DND-41 (cell line): Measurements from ENCODE around the gene GATB.
A peak's percentile ranks its signal among the peaks of the same experiment; 100 is the strongest.

Source experiments
- ATAC-seq: fragments of 200-7000 bp; cut with Tn5 transposase; 3 replicates; pipeline ENCODE4 v1.9.1; 2021; ENCODE audit warnings: low read depth; ENCODE audit not compliant: insufficient read depth
- DNase-seq: peaks from one replicate; pipeline ENCODE4 v3.0.0-alpha.2; 2020
- H2AFZ ChIP-seq: 2 replicates; pipeline ENCODE4 v1.6.0; 2012; ENCODE audit warnings: low read depth, low read length
- H3K27ac ChIP-seq: 2 replicates; pipeline ENCODE4 v1.5.1; 2012; ENCODE audit warnings: low read length, inconsistent platforms
- H3K27me3 ChIP-seq: fragments of 200-600 bp; sonication (generic); 2 replicates; pipeline ENCODE4 v1.6.0; 2012; ENCODE audit warnings: low read length, mild to moderate bottlenecking, inconsistent platforms; ENCODE audit not compliant: insufficient read depth, poor library complexity
- H3K36me3 ChIP-seq: 2 replicates; pipeline ENCODE4 v1.5.1; 2012; ENCODE audit warnings: low read length, inconsistent platforms; ENCODE audit not compliant: insufficient read depth
- H3K4me1 ChIP-seq: 2 replicates; pipeline ENCODE4 v1.5.1; 2012; ENCODE audit warnings: mild to moderate bottlenecking, low read length; ENCODE audit not compliant: insufficient read depth
- H3K4me2 ChIP-seq: 2 replicates; pipeline ENCODE4 v1.6.0; 2012; ENCODE audit warnings: mild to moderate bottlenecking, moderate library complexity, low read length, inconsistent platforms; ENCODE audit not compliant: insufficient read depth
- H3K4me3 ChIP-seq, 2 experiments: fragments of 200-600 bp in 1 of 2; shearing (Covaris generic) in 1 of 2; 2 replicates each; pipeline ENCODE4 v1.5.1; 2012 to 2016; ENCODE audit warnings: inconsistent platforms in 2 of 2, low read length in 2 of 2, mild to moderate bottlenecking in 2 of 2, low read depth in 1 of 2, moderate library complexity in 1 of 2
- H3K79me2 ChIP-seq: 2 replicates; pipeline ENCODE4 v1.6.0; 2012; ENCODE audit warnings: low read length, inconsistent platforms; ENCODE audit not compliant: insufficient read depth
- H3K9ac ChIP-seq: 2 replicates; pipeline ENCODE4 v1.6.0; 2012; ENCODE audit warnings: low read depth, mild to moderate bottlenecking, inconsistent platforms, low read length, moderate library complexity
- H3K9me3 ChIP-seq: 2 replicates; pipeline ENCODE4 v1.5.1; 2012; ENCODE audit warnings: low read length, moderate library complexity, mild to moderate bottlenecking, inconsistent platforms; ENCODE audit not compliant: insufficient read depth, severe bottlenecking
- H4K20me1 ChIP-seq: 2 replicates; pipeline ENCODE4 v1.6.0; 2012; ENCODE audit warnings: low read length; ENCODE audit not compliant: insufficient read depth
- CTCF ChIP-seq: IDR thresholded peaks from 2 replicates; pipeline ENCODE4 v1.5.1; 2012; ENCODE audit warnings: borderline replicate concordance, low read length, moderate library complexity, mild to moderate bottlenecking; ENCODE audit not compliant: poor library complexity, severe bottlenecking; ENCODE audit errors: extremely low read depth
- EZH2 ChIP-seq: IDR thresholded peaks from 3 replicates; pipeline ENCODE4 v1.6.1; 2012; ENCODE audit warnings: borderline replicate concordance, low read depth, mild to moderate bottlenecking, moderate library complexity, low read length, inconsistent platforms; ENCODE audit not compliant: severe bottlenecking

The GATB gene

DNA sequence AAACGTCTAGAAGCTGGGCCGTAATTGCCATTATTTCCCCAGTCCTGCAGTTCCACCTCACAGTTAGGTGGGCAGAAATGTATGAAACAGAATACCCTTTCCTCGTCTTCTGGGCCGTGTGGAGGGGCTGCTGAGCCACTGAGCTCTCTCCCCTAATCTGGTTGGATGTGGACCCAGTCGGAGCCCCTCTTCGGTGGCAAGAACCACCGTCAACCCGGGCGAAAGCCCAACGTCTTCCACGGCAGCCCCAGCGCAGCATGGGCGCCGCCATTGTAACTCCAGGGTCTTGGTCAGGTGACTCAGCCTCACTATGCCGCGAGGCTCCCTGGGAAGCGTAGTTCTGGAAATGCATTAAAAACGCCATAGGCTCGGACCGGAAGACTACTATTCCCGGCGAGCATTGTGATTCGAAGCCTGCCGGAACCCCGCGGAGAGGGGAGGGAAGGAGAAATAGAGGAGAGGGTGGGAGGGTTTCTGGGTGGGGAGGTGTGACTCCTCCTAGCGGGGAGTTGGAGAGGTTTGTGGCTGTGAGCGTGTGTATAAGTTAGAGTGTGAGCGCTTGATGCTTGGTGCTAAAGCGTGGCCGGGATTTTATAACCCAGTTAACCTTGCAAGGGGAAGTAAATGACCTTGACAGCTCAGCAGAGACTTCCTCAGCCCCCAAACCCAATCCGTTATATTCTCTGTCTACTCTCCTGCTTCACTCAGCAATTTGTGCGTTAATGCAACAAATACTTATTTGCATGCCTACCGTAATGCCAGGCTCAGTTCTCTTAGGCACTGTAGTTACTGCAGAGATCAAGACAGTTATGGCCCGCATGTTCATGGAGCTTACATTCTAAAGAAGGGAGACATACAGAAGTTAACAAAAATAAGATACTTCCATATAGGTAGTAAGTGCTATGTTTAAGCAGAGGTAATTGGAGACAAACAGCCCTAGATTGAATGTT, at the start of gene GATB:
Gene GATB (minus strand): TSS at position 296 of the 950 bp plus-strand sequence. CDS start 25 bp downstream, at position 271.
- DNase-seq = peak; percentile 97
- peak; percentile 99 for ATAC-seq

GRCh38 chr4:151810476-151810875, 49.7 kb upstream of the GATB start:
- H3K36me3 ChIP-seq = no peaks in the 10 kb centered on the region
- H3K27ac ChIP-seq = no peak overlapping the region
- H3K9me3 ChIP-seq = no peaks in the 10 kb centered on the region
- DNase-seq (no peak), ATAC-seq (no peak)
- H3K4me3 ChIP-seq = no peak overlapping the region
- H4K20me1 ChIP-seq = no peaks in the 10 kb centered on the region
- H3K4me2 ChIP-seq = no peak overlapping the region
- peaks cover 13% of the 10 kb centered on the region for H3K4me1 ChIP-seq
- H3K9ac ChIP-seq = no peak overlapping the region
- H3K79me2 ChIP-seq = no peaks in the 10 kb centered on the region
- no peaks in the 10 kb centered on the region for H3K27me3 ChIP-seq
- no peak for TF ChIP-seq CTCF
- TF ChIP-seq EZH2 = no peak
- peak overlapping the region; percentile 25 for H2AFZ ChIP-seq

More for the DNA sequence above, at the start of gene GATB:
- H3K36me3 ChIP-seq = peaks cover 4% of the 10 kb centered on the region; the same call in 1 of the 2 replicates
- TF ChIP-seq CTCF = peak; percentile 66
- no peak for TF ChIP-seq EZH2
- H3K27ac ChIP-seq = peak within 1 kb of the TSS; percentile 77
- H3K79me2 ChIP-seq = peaks cover 10% of the 10 kb centered on the region
- H3K4me2 ChIP-seq = peak within 1 kb of the TSS; percentile 84
- H3K27me3 ChIP-seq = no peaks in the 10 kb centered on the region
- H3K9me3 ChIP-seq = no peaks in the 10 kb centered on the region
- H3K4me1 ChIP-seq = peaks cover 24% of the 10 kb centered on the region
- H3K9ac ChIP-seq = peak within 1 kb of the TSS; percentile 62
- H4K20me1 ChIP-seq = no peaks in the 10 kb centered on the region
- H3K4me3 ChIP-seq = peak within 1 kb of the TSS; percentile 58 to 83; a peak in 3 of 4 replicates
- peak within 1 kb of the TSS; percentile 93 for H2AFZ ChIP-seq

- no peak for ATAC-seq
- no peak overlapping the region for H3K9ac ChIP-seq
Measured at GRCh38 chr4:151809716-151810115, 48.9 kb upstream of the GATB start.

More at GRCh38 chr4:151809716-151810115, 48.9 kb upstream of the GATB start:
- TF ChIP-seq CTCF (no peak), EZH2 (no peak)
- Histone ChIP-seq H3K27ac (no peak overlapping the region), H3K36me3 (no peaks in the 10 kb centered on the region), H3K9me3 (no peaks in the 10 kb centered on the region), H3K4me1 (peaks cover 13% of the 10 kb centered on the region), H3K79me2 (no peaks in the 10 kb centered on the region), H4K20me1 (no peaks in the 10 kb centered on the region), H3K27me3 (no peaks in the 10 kb centered on the region), H3K4me3 (no peak overlapping the region), H2AFZ (no peak overlapping the region), H3K4me2 (no peak overlapping the region)
- no peak for DNase-seq
